SK-N-SH treated with all-trans-retinoic acid at 6 μM for 48 hours (cell line): ENCODE results near the gene SLCO3A1.

ENCODE experiments used
- ARNTL ChIP-seq: fragments of 450-650 bp; formaldehyde crosslinking; IDR thresholded peaks from 2 replicates; pipeline ENCODE4 v1.5.0; 2020; ENCODE audit warnings: low read depth, mild to moderate bottlenecking, moderate library complexity, borderline replicate concordance
- ESRRG ChIP-seq: fragments of 250-450 bp; sonication (Bioruptor Pico); IDR thresholded peaks from 2 replicates; pipeline ENCODE4 v1.6.1; 2021; ENCODE audit warnings: mild to moderate bottlenecking
- OSR1 ChIP-seq: fragments of 250-450 bp; sonication (Bioruptor Pico); IDR thresholded peaks from 2 replicates; pipeline ENCODE4 v1.8.0; 2022; ENCODE audit warnings: moderate library complexity, mild to moderate bottlenecking, inconsistent platforms
- RARB ChIP-seq: fragments of 250-450 bp; sonication (Bioruptor Pico); IDR thresholded peaks from 2 replicates; pipeline ENCODE4 v1.8.0; 2021; ENCODE audit warnings: mild to moderate bottlenecking, moderate library complexity
- SNAI2 ChIP-seq: fragments of 250-450 bp; sonication (Bioruptor Pico); IDR thresholded peaks from 2 replicates; pipeline ENCODE4 v1.5.0; 2020; ENCODE audit warnings: mild to moderate bottlenecking, moderate library complexity
- ZC3H10 ChIP-seq: fragments of 250-450 bp; sonication (Bioruptor Pico); IDR thresholded peaks from 2 replicates; pipeline ENCODE4 v1.5.1; 2021; ENCODE audit warnings: mild to moderate bottlenecking, moderate library complexity
- ZNF565 ChIP-seq: fragments of 450-650 bp; formaldehyde crosslinking; conservative IDR thresholded peaks from 2 replicates; pipeline ENCODE4 v1.5.0; 2020; ENCODE audit warnings: low read depth, mild to moderate bottlenecking, moderate library complexity
- ZNF70 ChIP-seq: fragments of 450-650 bp; formaldehyde crosslinking; IDR thresholded peaks from 2 replicates; pipeline ENCODE4 v1.5.0; 2020; ENCODE audit warnings: mild to moderate bottlenecking, moderate library complexity
- ZNF8 ChIP-seq: fragments of 450-650 bp; formaldehyde crosslinking; IDR thresholded peaks from 2 replicates; pipeline ENCODE4 v1.5.0; 2020; ENCODE audit warnings: mild to moderate bottlenecking, moderate library complexity
- TF ChIP-seq, protein P1 (sequence below): fragments of 250-450 bp; sonication (Bioruptor Pico); IDR thresholded peaks from 2 replicates; pipeline ENCODE4 v1.5.1; 2020; ENCODE audit warnings: low read depth, mild to moderate bottlenecking, moderate library complexity
- TF ChIP-seq, protein P2 (sequence below): fragments of 250-450 bp; sonication (Bioruptor Pico); IDR thresholded peaks from 2 replicates; pipeline ENCODE4 v1.8.0; 2020; ENCODE audit warnings: mild to moderate bottlenecking, moderate library complexity, borderline replicate concordance

DNA sequence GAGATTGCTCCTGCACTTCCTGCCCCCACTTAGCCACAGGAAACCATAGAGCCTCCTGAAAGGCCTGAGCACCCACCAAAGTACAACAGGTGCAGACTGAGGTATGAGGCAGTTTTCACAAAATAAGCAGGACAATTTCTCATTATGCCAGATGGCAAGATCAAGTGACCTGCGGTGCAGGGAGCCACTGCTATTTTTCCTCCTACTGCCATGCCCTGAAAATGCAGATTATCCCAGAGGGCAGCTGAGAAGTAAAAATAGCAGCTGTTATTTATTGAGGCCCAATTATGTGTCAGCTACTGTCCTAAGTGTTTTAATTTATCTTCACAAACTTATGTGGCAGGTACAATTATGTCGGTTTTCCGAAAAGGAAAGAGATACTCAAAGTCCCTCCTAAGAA is 330.6 kb downstream of the SLCO3A1 start:
- TF ChIP-seq OSR1 (CRISPR knock-in tag) (no peak), ESRRG (CRISPR knock-in tag) (no peak), ARNTL (CRISPR knock-in tag) (no peak), ZNF565 (CRISPR knock-in tag) (no peak), ZNF8 (CRISPR knock-in tag) (no peak), ZC3H10 (CRISPR knock-in tag) (no peak), RARB (CRISPR knock-in tag) (no peak), SNAI2 (no peak), ZNF70 (CRISPR knock-in tag) (no peak)
- TF ChIP-seq, protein P1, sequence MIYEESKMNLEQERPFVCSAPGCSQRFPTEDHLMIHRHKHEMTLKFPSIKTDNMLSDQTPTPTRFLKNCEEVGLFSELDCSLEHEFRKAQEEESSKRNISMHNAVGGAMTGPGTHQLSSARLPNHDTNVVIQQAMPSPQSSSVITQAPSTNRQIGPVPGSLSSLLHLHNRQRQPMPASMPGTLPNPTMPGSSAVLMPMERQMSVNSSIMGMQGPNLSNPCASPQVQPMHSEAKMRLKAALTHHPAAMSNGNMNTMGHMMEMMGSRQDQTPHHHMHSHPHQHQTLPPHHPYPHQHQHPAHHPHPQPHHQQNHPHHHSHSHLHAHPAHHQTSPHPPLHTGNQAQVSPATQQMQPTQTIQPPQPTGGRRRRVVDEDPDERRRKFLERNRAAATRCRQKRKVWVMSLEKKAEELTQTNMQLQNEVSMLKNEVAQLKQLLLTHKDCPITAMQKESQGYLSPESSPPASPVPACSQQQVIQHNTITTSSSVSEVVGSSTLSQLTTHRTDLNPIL (CRISPR knock-in tag), result no peak
- TF ChIP-seq, protein P2, sequence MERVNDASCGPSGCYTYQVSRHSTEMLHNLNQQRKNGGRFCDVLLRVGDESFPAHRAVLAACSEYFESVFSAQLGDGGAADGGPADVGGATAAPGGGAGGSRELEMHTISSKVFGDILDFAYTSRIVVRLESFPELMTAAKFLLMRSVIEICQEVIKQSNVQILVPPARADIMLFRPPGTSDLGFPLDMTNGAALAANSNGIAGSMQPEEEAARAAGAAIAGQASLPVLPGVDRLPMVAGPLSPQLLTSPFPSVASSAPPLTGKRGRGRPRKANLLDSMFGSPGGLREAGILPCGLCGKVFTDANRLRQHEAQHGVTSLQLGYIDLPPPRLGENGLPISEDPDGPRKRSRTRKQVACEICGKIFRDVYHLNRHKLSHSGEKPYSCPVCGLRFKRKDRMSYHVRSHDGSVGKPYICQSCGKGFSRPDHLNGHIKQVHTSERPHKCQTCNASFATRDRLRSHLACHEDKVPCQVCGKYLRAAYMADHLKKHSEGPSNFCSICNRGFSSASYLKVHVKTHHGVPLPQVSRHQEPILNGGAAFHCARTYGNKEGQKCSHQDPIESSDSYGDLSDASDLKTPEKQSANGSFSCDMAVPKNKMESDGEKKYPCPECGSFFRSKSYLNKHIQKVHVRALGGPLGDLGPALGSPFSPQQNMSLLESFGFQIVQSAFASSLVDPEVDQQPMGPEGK, result no peak
